Measurements from ENCODE around the gene RGL1. TPM values are rescaled to one million over a fixed set of nuclear protein-coding genes. Genes with fewer than 3 reads are reported as not detected.

Gene RGL1
- total RNA-seq, 1 experiment from 2014 or later: 3.9 TPM

DNA sequence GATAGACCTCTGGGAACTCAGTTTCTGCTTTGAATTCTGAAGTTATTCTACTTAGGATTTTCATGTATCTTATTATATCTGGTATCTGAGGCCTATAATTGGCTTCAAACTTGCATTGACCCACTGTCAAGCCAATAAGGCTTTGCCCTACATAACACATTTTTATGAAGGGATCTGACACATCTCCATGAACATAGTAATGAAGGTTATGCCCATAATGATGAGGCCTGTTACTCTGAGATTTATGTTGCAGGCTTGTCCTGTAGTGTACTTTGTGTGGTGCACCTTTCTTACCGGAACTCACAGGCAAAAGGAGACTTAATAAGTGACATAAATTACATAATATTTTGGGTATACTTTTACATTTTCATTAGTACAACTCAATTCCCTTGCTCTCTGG is 14.1 kb downstream of the RGL1 start:
- DNase-seq (ENCODE audit: low read depth): no peak

- no peak for DNase-seq (ENCODE audit: low read depth)
Observed at GRCh38 chr1:183821309-183821888, 16.5 kb downstream of the RGL1 start.

GRCh38 chr1:183821889-183822611 is 17.1 kb downstream of the RGL1 start:
- DNase-seq (ENCODE audit: low read depth): no peak

DNA sequence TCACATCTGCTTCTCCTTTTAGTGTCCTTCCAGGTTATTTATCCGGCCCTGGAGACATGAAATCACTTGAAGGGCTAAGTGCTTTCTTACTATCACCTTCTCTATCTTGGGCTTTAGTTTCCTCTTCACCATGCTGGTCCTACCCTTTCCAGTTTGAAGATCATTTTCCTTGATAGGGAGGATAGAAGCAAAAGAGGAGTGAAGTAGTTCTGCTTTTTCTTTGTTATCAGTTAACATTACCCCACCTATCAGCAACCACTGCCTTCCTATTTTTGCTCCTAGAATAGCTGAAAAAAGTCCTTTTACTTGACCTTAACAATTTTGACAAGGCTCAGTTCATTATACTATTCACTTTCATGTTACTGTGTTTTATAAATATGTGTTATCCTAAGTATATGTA is 19.4 kb downstream of the RGL1 start:
- no peak for DNase-seq (ENCODE audit: low read depth)

DNA sequence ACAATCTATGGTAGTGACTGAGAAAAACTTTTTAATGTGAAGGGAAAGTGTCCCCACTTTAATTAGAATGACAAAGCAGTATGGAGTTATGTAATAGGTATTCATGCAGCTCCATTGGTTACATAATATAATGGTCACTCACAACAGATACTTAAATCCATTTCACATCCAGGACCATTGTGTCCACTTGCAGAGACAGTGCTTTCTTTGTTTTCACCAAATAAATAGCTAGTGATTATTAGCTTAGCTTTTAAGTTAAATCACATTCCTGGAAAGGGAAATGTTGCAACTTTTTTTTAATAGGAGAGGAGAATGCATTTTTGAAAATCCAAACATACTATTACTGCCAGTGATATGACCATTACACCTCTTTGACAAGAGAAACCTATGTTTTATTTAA is 22.9 kb downstream of the RGL1 start:
- no peak for DNase-seq (ENCODE audit: low read depth)

DNA sequence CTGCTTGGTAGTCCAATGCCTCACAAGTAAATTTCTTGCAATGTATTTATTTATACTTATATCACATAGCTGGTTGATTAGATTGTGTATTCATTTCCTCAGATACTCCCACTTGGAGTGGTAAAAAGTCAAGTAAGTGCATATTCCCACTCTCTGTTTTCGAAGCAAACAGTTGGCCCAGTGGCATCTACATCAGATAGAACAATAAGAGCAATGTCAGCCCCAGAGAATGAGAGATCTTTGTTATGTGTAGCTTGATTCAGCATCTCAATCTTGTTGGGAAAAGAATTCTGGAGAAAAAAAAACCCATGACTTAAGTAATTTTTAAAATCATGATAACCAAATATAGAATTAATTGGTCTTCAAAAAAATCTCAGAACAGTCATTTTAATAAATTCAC is 25.5 kb downstream of the RGL1 start:
- no peak for DNase-seq (ENCODE audit: low read depth)

GRCh38 chr1:183831311-183831710 is 26.4 kb downstream of the RGL1 start:
- no peak for DNase-seq (ENCODE audit: low read depth)

- DNase-seq (ENCODE audit: low read depth): no peak
Observed at GRCh38 chr1:183832459-183832858, 27.5 kb downstream of the RGL1 start.

- no peak for DNase-seq (ENCODE audit: low read depth)
Observed at GRCh38 chr1:183834568-183834967, 29.6 kb downstream of the RGL1 start.

GRCh38 chr1:183836598-183836997 is 31.7 kb downstream of the RGL1 start:
- DNase-seq (ENCODE audit: low read depth): no peak

DNA sequence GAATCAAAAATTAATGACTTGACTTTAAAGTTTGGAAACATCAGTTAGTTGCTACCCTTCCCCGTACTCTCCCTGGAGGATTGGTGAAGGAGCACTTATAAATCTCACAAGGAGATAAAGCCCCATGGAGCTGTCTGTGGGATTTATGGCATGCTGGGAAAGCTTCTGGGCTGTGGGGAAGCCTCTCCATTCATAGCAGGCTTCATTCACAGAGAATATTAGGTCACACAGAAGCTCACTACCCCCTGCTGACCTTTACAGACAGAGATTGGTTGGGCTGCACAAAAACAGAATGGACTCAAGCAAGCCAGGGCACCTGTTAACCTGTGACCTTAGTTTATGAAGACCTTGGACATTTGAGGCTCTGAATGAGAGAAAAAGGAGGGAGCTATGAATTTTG is 32.1 kb downstream of the RGL1 start:
- no peak for DNase-seq (ENCODE audit: low read depth)

- DNase-seq (ENCODE audit: low read depth): peak; percentile 42
Observed at GRCh38 chr1:183838221-183838620, 33.3 kb downstream of the RGL1 start.

GRCh38 chr1:183840140-183840539 is 35.2 kb downstream of the RGL1 start:
- DNase-seq (ENCODE audit: low read depth): peak; percentile 71

DNA sequence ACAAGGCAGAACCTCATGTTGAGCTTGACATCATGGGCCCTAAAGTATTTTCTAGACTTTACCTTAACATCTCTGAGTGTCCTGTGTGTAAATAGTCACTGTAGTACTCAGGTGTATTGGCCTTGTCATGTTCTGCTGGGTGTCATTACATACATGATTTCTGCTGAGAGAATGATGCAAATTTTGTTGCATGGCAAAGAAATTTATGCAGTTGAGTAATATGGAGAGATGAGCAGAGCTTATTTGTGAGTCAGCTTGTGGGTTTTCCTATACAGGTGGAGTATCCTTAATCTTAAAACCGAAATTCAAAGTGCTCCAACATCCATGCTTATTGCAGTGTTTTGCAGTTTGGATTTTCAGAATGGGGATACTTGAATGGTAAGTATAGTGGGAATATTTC is 36.6 kb downstream of the RGL1 start:
- DNase-seq (ENCODE audit: low read depth): no peak

- DNase-seq (ENCODE audit: low read depth): peak; percentile 69
Observed at GRCh38 chr1:183841950-183842794, 37.3 kb downstream of the RGL1 start.

DNA sequence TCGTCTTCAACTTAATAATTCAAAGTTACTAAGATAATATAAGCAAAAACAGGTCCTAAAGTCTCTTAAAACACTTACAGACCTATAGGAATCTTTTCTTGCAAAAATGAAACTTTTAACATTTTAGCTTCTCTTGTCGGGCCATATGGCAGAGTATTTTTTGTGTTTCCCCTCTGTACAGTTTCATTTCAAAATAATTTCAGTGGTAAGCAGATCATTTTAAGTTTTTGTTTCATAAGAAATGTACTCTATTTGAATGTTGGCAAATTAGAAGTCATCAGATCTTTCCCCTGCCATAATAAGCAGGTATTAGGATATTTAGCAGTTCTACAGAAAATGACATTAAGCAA is 37.9 kb downstream of the RGL1 start:
- DNase-seq (ENCODE audit: low read depth): no peak

DNA sequence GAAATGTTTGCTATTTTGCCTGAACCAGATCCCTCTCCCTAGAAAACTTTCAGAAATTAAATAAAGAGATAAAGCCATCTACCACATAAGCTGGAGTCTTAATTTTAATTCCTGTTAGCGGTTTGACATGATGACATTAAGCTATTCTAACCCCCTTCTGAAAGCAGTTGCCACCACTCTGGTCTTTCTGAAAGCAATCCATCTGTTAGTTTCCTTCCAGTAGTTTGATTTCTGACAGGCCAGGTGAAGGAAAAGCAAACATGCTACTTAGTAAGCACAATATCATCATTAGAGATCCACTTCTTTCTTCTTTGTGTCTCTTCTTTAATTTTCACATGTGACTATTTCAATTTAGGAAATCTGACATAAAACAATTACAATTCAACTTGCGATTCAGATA is 39.9 kb downstream of the RGL1 start:
- DNase-seq (ENCODE audit: low read depth): no peak

DNA sequence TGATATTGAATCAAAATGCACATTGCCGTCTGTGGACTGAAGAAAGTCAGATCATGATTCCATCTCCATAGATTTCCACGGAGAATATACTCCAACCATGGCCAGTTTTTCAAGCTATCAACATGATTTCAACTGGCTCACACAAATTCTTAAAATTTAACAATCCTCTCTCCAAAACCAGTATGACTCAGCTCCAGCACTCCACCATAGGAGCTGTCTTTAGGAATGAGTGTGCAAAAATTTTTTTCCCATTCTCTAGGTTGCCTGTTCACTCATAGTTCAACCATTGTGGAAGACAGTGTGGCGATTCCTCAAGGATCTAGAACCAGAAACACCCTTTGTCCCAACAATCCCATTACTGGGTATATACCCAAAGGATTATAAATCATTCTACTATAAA is 40.8 kb downstream of the RGL1 start:
- no peak for DNase-seq (ENCODE audit: low read depth)

- no peak for DNase-seq (ENCODE audit: low read depth)
Observed at GRCh38 chr1:183847641-183848040, 42.7 kb downstream of the RGL1 start.

- DNase-seq (ENCODE audit: low read depth): no peak
Observed at GRCh38 chr1:183850852-183851251, 45.9 kb downstream of the RGL1 start.

DNA sequence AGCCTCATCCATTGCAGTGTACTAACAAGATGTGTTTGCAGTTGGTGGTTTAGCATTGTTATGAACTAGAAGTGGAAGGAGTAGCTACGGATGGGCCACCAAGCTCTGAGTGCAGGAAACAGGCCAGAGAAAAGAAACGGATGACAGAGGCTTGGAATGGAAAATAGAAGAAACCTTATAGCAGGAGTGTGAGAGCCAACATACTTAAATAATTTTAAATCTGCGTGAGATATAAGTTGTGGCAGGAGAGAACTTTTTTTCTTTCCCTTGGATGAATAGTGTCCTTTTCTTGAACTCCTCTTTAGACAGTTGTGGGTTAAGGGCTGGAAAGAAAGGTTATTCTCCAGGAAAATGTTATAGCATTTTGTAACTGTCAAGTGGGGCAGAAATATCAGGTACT is 54.2 kb downstream of the RGL1 start:
- no peak for DNase-seq (ENCODE audit: low read depth)

GRCh38 chr1:183859831-183860230 is 54.9 kb downstream of the RGL1 start:
- DNase-seq (ENCODE audit: low read depth): no peak

DNA sequence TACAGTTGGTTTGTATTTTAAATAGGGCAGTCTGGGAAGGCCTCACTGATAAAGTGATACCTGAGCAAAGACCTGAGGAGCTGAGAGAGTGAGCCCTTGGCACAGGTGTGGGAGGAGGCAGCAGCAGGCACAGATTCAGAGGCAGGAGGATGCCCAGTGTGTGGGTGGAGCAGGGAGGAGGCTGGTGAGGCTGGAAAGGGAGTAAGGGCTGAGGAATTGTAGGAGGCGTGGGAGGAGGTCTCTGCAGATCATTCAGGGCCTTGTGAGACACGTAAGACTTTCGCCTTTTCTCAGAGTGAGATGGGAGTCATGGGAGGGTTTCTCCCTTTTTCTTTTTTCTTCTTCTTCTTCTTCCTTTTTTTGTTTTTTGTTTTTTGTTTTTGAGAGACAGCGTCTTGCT is 58.0 kb downstream of the RGL1 start:
- no peak for DNase-seq (ENCODE audit: low read depth)

Measured in HT1080 (cell line).